Measurements from ENCODE around the gene PLCB1.

- TF ChIP-seq CTCF (conservative IDR thresholded peaks at IDR 0.05; ENCODE audit: low read depth, low read length) (peak; percentile 68), EZH2 (IDR thresholded peaks at IDR 0.05; ENCODE audit: low read length, unreplicated experiment) (no peak), EZH2phosphoT487 (IDR thresholded peaks at IDR 0.05; ENCODE audit: borderline replicate concordance, low read length) (no peak)
Observed at GRCh38 chr20:8454137-8454712, 322.2 kb downstream of the PLCB1 start.

All from PC-3 (cell line).